PC-3 (cell line): ENCODE results near the gene NSFL1C. TPM values are rescaled to one million over a fixed set of nuclear protein-coding genes. Genes with fewer than 3 reads are reported as not detected.

Source experiments
- ATAC-seq: fragments of 200-7000 bp; cut with Tn5 transposase; 2 replicates; pipeline ENCODE4 v1.9.1; 2020; ENCODE audit warnings: mild to moderate bottlenecking, moderate library complexity
- BruUV-seq: library from RNA; stranded (reverse); fragments of 400-500 nt; replicated peaks from 2 replicates; lab custom pipeline; 2021; lab: Mats Ljungman, UMichigan
- CTCF ChIA-PET: fragments of 300-600 bp; sonication (Branson Sonifier 250); formaldehyde crosslinking; loops from one replicate; lab custom pipeline; 2022; ENCODE audit warnings: antibody characterized with exemption; lab: Charles Lee
- POLR2A ChIA-PET: fragments of 300-600 bp; sonication (Branson Sonifier 250); formaldehyde crosslinking; loops from one replicate; lab custom pipeline; 2022; ENCODE audit warnings: antibody characterized with exemption; ENCODE audit not compliant: unreplicated experiment; lab: Charles Lee
- DNase-seq: peaks from one replicate; pipeline ENCODE4 v3.0.0-alpha.2; 2015
- H2AFZ ChIP-seq: fragments of 300-600 bp; sonication (generic); 2 replicates; pipeline ENCODE4 v1.6.0; 2016; ENCODE audit warnings: antibody characterized with exemption, low read length
- H3F3A ChIP-seq: fragments of 300-600 bp; sonication (generic); one replicate; pipeline ENCODE4 v1.6.0; 2017; ENCODE audit warnings: antibody characterized with exemption, low read length, control low read depth, mild to moderate bottlenecking; ENCODE audit not compliant: unreplicated experiment
- H3K27ac ChIP-seq: fragments of 300-600 bp; sonication (generic); 2 replicates; pipeline ENCODE4 v1.5.1; 2016; ENCODE audit warnings: mild to moderate bottlenecking, low read length
- H3K27me3 ChIP-seq: fragments of 300-600 bp; sonication (generic); 2 replicates; pipeline ENCODE4 v1.6.1; 2016; ENCODE audit warnings: low read length, mixed read lengths
- H3K36me3 ChIP-seq: fragments of 300-600 bp; sonication (generic); 2 replicates; pipeline ENCODE4 v1.6.1; 2016; ENCODE audit warnings: low read depth, mixed run types, low read length, mixed read lengths
- H3K4me1 ChIP-seq: fragments of 300-600 bp; sonication (generic); 2 replicates; pipeline ENCODE4 v1.5.1; 2016; ENCODE audit warnings: low read length; ENCODE audit not compliant: insufficient read depth
- H3K4me2 ChIP-seq: fragments of 300-600 bp; sonication (generic); 2 replicates; pipeline ENCODE4 v1.6.0; 2016; ENCODE audit warnings: low read length
- H3K4me3 ChIP-seq: fragments of 300-600 bp; sonication (generic); 2 replicates; pipeline ENCODE4 v1.5.1; 2016; ENCODE audit warnings: mild to moderate bottlenecking, low read length, mixed read lengths
- H3K79me2 ChIP-seq: fragments of 300-600 bp; sonication (generic); 2 replicates; pipeline ENCODE4 v1.6.1; 2017; ENCODE audit warnings: low read length, mixed read lengths
- H3K9ac ChIP-seq: fragments of 300-600 bp; sonication (generic); 2 replicates; pipeline ENCODE4 v1.6.0; 2016; ENCODE audit warnings: mild to moderate bottlenecking, low read length
- H3K9me2 ChIP-seq: fragments of 300-600 bp; sonication (generic); replicated peaks from 2 replicates; pipeline ENCODE4 v1.6.1; 2016; ENCODE audit warnings: mixed run types, low read length, mixed read lengths
- H3K9me3 ChIP-seq: fragments of 300-600 bp; sonication (generic); 2 replicates; pipeline ENCODE4 v1.6.1; 2016; ENCODE audit warnings: low read length, mixed read lengths
- H4K20me1 ChIP-seq: fragments of 300-600 bp; sonication (generic); 2 replicates; pipeline ENCODE4 v1.6.1; 2016; ENCODE audit warnings: low read length, mixed read lengths
- EZH2 ChIP-seq: fragments of 300-600 bp; sonication (generic); IDR thresholded peaks from one replicate; pipeline ENCODE4 v1.6.1; 2017; ENCODE audit warnings: antibody characterized with exemption, mild to moderate bottlenecking, low read length; ENCODE audit not compliant: unreplicated experiment
- EZH2phosphoT487 ChIP-seq: fragments of 300-600 bp; sonication (generic); IDR thresholded peaks from 2 replicates; pipeline ENCODE4 v1.6.1; 2018; ENCODE audit warnings: mild to moderate bottlenecking, antibody characterized with exemption, low read length, borderline replicate concordance
- intact Hi-C: fragments of 100-400 bp; cut with micrococcal nuclease; formaldehyde crosslinking; loops from 2 replicates; pipeline ENCODE4 v1.9.0; 2023
- total RNA-seq: library from RNA; depleted of rRNA; stranded (reverse); fragments of >200 nt; gene quantifications from 2 replicates; pipeline ENCODE4 v1.2.3, GENCODE V29; 2014
- TF ChIP-seq, protein P1 (sequence below): fragments of 300-600 bp; sonication (generic); conservative IDR thresholded peaks from 2 replicates; pipeline ENCODE4 v1.5.1; 2017; ENCODE audit warnings: antibody characterized with exemption, low read depth, mild to moderate bottlenecking, low read length

Gene NSFL1C
- total RNA-seq, 1 experiment from 2014 or later, result 170 TPM

DNA sequence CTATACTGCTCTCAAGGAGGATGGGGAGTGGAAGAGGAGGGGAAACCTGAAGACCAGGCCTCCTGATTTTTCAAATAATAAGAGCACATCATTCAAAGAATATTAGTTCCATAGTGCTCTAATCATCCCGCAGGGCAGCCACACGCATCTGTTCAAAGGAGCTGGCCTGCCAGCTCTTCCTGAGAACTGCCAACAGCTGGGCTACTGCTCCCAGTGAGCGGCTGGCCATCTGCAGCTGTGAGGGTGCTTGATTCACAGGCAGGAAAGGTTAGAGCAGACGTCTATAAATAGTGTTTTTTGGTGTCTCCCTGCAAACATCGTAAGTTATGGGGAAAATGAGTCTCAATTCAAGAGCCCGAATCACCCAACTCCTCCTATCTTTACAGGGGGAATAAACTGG is 17.3 kb downstream of the NSFL1C start:
- Histone ChIP-seq H3K79me2 (0 out of 2 replicates have a peak, but pooled peaks cover 3% of the 10 kb centered on the region), H3F3A (no peaks in the 10 kb centered on the region), H3K27ac (no peak overlapping the region), H3K9me2 (no peaks in the 10 kb centered on the region), H3K4me2 (no peak overlapping the region), H3K27me3 (no peaks in the 10 kb centered on the region), H3K4me3 (no peak overlapping the region), H2AFZ (no peak overlapping the region), H3K9me3 (0 out of 2 replicates have a peak, but pooled peaks cover 8% of the 10 kb centered on the region), H4K20me1 (no peaks in the 10 kb centered on the region), H3K36me3 (peaks cover 100% of the 10 kb centered on the region), H3K9ac (no peak overlapping the region), H3K4me1 (no peaks in the 10 kb centered on the region)
- ChIA-PET POLR2A (interaction anchor here (0.5 kb wide), 1 partner anchor 909 kb away, joined by 3 read pairs; no protein-coding TSS in a partner anchor), CTCF (no interaction called here)
- no peak for TF ChIP-seq EZH2phosphoT487
- TF ChIP-seq, protein P1, sequence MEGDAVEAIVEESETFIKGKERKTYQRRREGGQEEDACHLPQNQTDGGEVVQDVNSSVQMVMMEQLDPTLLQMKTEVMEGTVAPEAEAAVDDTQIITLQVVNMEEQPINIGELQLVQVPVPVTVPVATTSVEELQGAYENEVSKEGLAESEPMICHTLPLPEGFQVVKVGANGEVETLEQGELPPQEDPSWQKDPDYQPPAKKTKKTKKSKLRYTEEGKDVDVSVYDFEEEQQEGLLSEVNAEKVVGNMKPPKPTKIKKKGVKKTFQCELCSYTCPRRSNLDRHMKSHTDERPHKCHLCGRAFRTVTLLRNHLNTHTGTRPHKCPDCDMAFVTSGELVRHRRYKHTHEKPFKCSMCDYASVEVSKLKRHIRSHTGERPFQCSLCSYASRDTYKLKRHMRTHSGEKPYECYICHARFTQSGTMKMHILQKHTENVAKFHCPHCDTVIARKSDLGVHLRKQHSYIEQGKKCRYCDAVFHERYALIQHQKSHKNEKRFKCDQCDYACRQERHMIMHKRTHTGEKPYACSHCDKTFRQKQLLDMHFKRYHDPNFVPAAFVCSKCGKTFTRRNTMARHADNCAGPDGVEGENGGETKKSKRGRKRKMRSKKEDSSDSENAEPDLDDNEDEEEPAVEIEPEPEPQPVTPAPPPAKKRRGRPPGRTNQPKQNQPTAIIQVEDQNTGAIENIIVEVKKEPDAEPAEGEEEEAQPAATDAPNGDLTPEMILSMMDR, result no peak
- no peak for TF ChIP-seq EZH2
- no peak for ATAC-seq
- no peak for DNase-seq
- no TSS peak for BruUV-seq
- intact Hi-C loops, result no loop called here

DNA sequence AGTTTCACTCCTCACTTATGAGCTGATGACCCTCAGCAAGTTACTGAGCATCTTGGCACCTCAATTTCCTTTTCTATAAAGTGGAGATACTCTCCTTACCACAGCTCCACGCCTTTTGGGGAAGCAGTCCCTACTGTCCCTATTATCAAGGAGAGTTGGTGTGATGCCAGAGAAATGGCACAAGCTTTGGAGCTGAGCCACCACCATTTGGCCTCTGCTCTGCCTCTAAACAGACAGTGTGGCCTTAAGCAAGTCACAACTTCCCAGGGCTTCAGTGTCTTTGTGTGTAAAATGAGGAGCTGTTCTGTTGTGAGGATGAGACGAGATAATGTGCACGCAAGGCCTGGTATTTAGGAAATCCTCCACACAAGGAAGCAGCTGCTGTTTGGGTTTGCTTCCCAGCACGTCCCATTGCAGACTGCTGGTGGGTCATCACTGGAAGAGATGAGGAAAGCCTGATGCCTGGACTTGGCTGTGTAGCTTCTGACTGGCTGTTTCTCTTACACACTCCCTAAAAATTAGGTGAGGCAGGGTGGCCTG is 18.5 kb downstream of the NSFL1C start:
- POLR2A ChIA-PET, result no interaction called here

More for the DNA sequence above, 18.5 kb downstream of the NSFL1C start:
- ATAC-seq (no peak), DNase-seq (no peak)
- CTCF ChIA-PET, result no interaction called here
- H3F3A ChIP-seq, result no peaks in the 10 kb centered on the region
- no peaks in the 10 kb centered on the region for H4K20me1 ChIP-seq
- H3K9me2 ChIP-seq, result no peaks in the 10 kb centered on the region
- H3K4me2 ChIP-seq, result no peak overlapping the region
- no TSS peak for BruUV-seq
- TF ChIP-seq EZH2phosphoT487 (no peak), EZH2 (no peak)
- TF ChIP-seq, protein P1, result no peak
- intact Hi-C loops, result no loop called here
- no peak overlapping the region for H2AFZ ChIP-seq
- H3K27me3 ChIP-seq, result no peaks in the 10 kb centered on the region
- 0 out of 2 replicates have a peak, but pooled peaks cover 3% of the 10 kb centered on the region for H3K79me2 ChIP-seq
- no peak overlapping the region for H3K9ac ChIP-seq
- H3K9me3 ChIP-seq, result 0 out of 2 replicates have a peak, but pooled peaks cover 8% of the 10 kb centered on the region
- H3K4me1 ChIP-seq, result no peaks in the 10 kb centered on the region
- no peak overlapping the region for H3K27ac ChIP-seq
- peaks cover 100% of the 10 kb centered on the region for H3K36me3 ChIP-seq
- no peak overlapping the region for H3K4me3 ChIP-seq
